Measurements from ENCODE around the gene RNF115. TPM values are rescaled to one million over a fixed set of nuclear protein-coding genes. Genes with fewer than 3 reads are reported as not detected.
"Not testable (repeated sequence)": the region's sequence is repeated elsewhere in the genome, so short reads cannot be mapped to it uniquely, and the experiment has no call there.

Gene RNF115
- total RNA-seq, 1 experiment from 2014 or later = 11.0 TPM

DNA sequence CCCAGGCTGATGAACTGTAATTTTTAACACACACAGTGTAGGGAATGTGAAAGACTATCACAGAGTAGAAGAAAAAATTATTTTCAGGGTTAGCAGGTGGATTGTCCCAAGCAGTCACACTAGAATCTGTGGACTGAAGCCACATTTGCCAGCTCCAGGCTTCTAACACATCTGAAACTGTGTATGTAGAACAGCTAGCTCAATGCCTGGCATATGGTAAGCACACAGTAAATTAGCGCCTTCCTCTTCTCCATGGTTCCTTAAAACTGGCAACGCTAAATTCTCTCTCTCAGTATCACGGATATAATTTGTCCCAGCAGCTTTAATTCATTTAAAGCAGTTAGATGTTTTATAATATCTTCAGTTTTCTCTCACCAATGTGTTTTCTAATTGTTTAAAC, 19.1 kb upstream of the RNF115 start:
- Histone ChIP-seq H3K79me2 (ENCODE audit: low read depth) (no peaks in the 10 kb centered on the region), H3K36me3 (ENCODE audit: low read depth) (peaks cover 21% of the 10 kb centered on the region), H3K27me3 (ENCODE audit: insufficient read depth, low read depth) (no peaks in the 10 kb centered on the region), H3K27ac (no peak overlapping the region), H3K4me3 (no peak overlapping the region), H4K20me1 (ENCODE audit: insufficient read depth) (no peaks in the 10 kb centered on the region), H3F3A (ENCODE audit: insufficient read depth, low read depth) (peaks cover 25% of the 10 kb centered on the region; the same call in 1 of the 2 replicates), H3K9me2 (ENCODE audit: insufficient read depth) (no peaks in the 10 kb centered on the region), H3K4me1 (replicated peaks; ENCODE audit: insufficient read depth) (peaks cover 3% of the 10 kb centered on the region; the same call in 1 of the 2 replicates), H3K9me3 (ENCODE audit: insufficient read depth, low read depth) (no peaks in the 10 kb centered on the region), H3K4me2 (no peak overlapping the region), H2AFZ (no peak overlapping the region)
- no TSS peak for BruUV-seq (replicated peaks)
- DNase-seq = no peak
- CTCF ChIA-PET = no interaction called here
- TF ChIP-seq EZH2 (IDR thresholded peaks at IDR 0.05; ENCODE audit: low read depth) = no peak
- TF ChIP-seq, protein P1, sequence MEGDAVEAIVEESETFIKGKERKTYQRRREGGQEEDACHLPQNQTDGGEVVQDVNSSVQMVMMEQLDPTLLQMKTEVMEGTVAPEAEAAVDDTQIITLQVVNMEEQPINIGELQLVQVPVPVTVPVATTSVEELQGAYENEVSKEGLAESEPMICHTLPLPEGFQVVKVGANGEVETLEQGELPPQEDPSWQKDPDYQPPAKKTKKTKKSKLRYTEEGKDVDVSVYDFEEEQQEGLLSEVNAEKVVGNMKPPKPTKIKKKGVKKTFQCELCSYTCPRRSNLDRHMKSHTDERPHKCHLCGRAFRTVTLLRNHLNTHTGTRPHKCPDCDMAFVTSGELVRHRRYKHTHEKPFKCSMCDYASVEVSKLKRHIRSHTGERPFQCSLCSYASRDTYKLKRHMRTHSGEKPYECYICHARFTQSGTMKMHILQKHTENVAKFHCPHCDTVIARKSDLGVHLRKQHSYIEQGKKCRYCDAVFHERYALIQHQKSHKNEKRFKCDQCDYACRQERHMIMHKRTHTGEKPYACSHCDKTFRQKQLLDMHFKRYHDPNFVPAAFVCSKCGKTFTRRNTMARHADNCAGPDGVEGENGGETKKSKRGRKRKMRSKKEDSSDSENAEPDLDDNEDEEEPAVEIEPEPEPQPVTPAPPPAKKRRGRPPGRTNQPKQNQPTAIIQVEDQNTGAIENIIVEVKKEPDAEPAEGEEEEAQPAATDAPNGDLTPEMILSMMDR (conservative IDR thresholded peaks at IDR 0.05) = no peak
- intact Hi-C loops (cut with micrococcal nuclease; ENCODE audit: unreplicated experiment) = no loop called here
- POLR2A ChIA-PET (ENCODE audit: unreplicated experiment) = no interaction called here

DNA sequence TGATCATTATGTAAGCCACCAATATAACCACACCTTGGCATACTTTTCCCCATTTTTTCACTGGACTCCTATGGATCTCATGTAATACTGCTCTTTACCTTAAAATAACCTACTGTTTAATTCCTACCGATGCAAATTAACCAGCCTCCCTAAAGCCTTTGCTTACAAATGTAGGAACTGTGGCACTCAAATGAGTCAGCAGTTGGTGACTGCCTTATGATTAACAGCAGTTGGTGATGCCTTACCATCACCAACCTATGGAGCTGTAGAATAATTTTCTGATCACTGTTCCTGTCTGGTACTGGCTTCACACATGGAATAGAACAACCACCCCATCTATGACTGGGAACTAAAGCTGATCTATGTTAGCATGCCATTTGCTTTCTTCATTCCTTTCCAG, 13.8 kb upstream of the RNF115 start:
- no peaks in the 10 kb centered on the region for H3K9me2 ChIP-seq (ENCODE audit: insufficient read depth)
- H3K79me2 ChIP-seq (ENCODE audit: low read depth) = no peaks in the 10 kb centered on the region
- intact Hi-C loops (cut with micrococcal nuclease; ENCODE audit: unreplicated experiment) = no loop called here
- peaks cover 47% of the 10 kb centered on the region for H3K36me3 ChIP-seq (ENCODE audit: low read depth)
- no peak for DNase-seq
- TF ChIP-seq, protein P1 (conservative IDR thresholded peaks at IDR 0.05) = no peak
- TF ChIP-seq EZH2 (IDR thresholded peaks at IDR 0.05; ENCODE audit: low read depth) = no peak
- H3K4me2 ChIP-seq = no peak overlapping the region
- H3K27ac ChIP-seq = no peak overlapping the region
- no peaks in the 10 kb centered on the region for H3K4me1 ChIP-seq (replicated peaks; ENCODE audit: insufficient read depth)
- BruUV-seq (replicated peaks) = no TSS peak
- no peaks in the 10 kb centered on the region for H4K20me1 ChIP-seq (ENCODE audit: insufficient read depth)
- no peak overlapping the region for H3K4me3 ChIP-seq
- H3K9me3 ChIP-seq (ENCODE audit: insufficient read depth, low read depth) = no peaks in the 10 kb centered on the region
- no peaks in the 10 kb centered on the region for H3K27me3 ChIP-seq (ENCODE audit: insufficient read depth, low read depth)
- H3F3A ChIP-seq (ENCODE audit: insufficient read depth, low read depth) = no peaks in the 10 kb centered on the region; the same call in 1 of the 2 replicates
- ChIA-PET CTCF (no interaction called here), POLR2A (ENCODE audit: unreplicated experiment) (no interaction called here)
- H2AFZ ChIP-seq = no peak overlapping the region

DNA sequence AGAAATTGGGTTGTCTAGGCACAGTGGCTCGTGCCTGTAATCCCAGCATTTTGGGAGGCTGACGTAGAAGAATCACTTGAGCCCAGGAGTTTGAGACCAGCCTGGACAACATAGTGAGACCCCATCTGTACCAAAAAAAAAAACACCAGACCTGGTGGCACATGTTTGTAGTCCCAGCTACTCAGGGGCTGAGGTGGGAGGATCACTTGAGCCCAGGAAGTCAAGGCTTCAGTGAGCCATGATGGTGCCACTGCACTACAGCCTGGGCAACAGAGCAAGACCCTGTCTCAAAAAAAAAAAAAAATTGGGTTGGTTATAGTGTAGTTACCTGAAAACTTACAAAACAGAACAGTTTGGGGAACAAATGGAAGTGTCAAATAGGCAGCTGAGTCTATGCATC, 6.9 kb upstream of the RNF115 start:
- DNase-seq, H2AFZ ChIP-seq: not testable (repeated sequence)

DNA sequence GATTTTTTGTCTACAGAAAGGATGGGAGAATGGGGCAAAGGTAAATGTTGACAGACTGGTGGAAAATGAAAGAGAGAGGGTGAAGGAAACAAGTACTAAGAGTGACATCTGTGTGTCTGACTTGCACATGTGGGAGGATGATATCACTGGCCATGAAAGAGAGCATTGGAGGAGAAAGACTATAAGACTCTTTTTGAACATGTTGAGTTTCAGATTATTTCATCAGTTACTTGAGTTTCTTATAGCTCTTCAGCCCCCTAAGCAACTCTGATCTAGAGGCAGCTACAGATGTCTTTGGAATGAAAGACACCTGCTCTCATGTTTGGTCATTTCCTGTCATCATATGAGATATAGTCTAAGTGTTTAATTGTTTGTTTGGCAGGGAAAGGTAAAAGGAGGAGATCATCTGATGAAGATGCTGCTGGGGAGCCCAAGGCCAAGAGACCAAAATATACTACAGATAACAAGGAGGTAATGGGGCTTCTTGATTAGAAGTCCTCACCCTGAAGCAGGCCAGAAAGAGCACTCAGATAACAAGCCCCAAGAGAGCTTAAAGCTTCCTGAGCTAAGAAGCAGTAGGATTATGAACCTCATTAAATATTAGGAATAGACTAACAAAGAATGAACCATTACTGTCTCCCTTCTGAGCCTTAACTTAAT, 4.6 kb upstream of the RNF115 start:
- peaks cover 20% of the 10 kb centered on the region for H3K79me2 ChIP-seq (ENCODE audit: low read depth)
- no peaks in the 10 kb centered on the region for H3K27me3 ChIP-seq (ENCODE audit: insufficient read depth, low read depth)
- no peaks in the 10 kb centered on the region; the same call in 1 of the 2 replicates for H3F3A ChIP-seq (ENCODE audit: insufficient read depth, low read depth)
- no peak for DNase-seq
- H2AFZ ChIP-seq = no peak overlapping the region
- H3K4me1 ChIP-seq (replicated peaks; ENCODE audit: insufficient read depth) = peaks cover 10% of the 10 kb centered on the region
- POLR2A ChIA-PET (ENCODE audit: unreplicated experiment) = no interaction called here
- H3K4me2 ChIP-seq = no peak overlapping the region
- H4K20me1 ChIP-seq (ENCODE audit: insufficient read depth) = no peaks in the 10 kb centered on the region
- no peaks in the 10 kb centered on the region for H3K9me2 ChIP-seq (ENCODE audit: insufficient read depth)
- TF ChIP-seq, protein P1 (conservative IDR thresholded peaks at IDR 0.05) = no peak
- TF ChIP-seq EZH2 (IDR thresholded peaks at IDR 0.05; ENCODE audit: low read depth) = no peak
- H3K9me3 ChIP-seq (ENCODE audit: insufficient read depth, low read depth) = no peaks in the 10 kb centered on the region
- H3K27ac ChIP-seq = no peak overlapping the region
- no TSS peak for BruUV-seq (replicated peaks)
- no peak overlapping the region for H3K4me3 ChIP-seq
- intact Hi-C loops (cut with micrococcal nuclease; ENCODE audit: unreplicated experiment) = no loop called here
- CTCF ChIA-PET = interaction anchor here (0.7 kb wide), 1 partner anchor 82 kb away, joined by 4 read pairs; no protein-coding TSS in a partner anchor
- peaks cover 47% of the 10 kb centered on the region for H3K36me3 ChIP-seq (ENCODE audit: low read depth)

More for the DNA sequence above, 6.9 kb upstream of the RNF115 start:
- BruUV-seq (replicated peaks); H3K9me2 ChIP-seq (ENCODE audit: insufficient read depth); H3K79me2 ChIP-seq (ENCODE audit: low read depth); CTCF ChIA-PET; H3F3A ChIP-seq (ENCODE audit: insufficient read depth, low read depth); H3K9me3 ChIP-seq (ENCODE audit: insufficient read depth, low read depth); H3K4me3 ChIP-seq; H4K20me1 ChIP-seq (ENCODE audit: insufficient read depth); H3K27me3 ChIP-seq (ENCODE audit: insufficient read depth, low read depth); H3K4me1 ChIP-seq (replicated peaks; ENCODE audit: insufficient read depth); H3K4me2 ChIP-seq; POLR2A ChIA-PET (ENCODE audit: unreplicated experiment); intact Hi-C loops (cut with micrococcal nuclease; ENCODE audit: unreplicated experiment); H3K27ac ChIP-seq: not testable (repeated sequence)
- H3K36me3 ChIP-seq (ENCODE audit: low read depth) = peaks cover 52% of the 10 kb centered on the region
